Activated CD4-positive, CD25-positive, alpha-beta regulatory T cell (primary cell): Measurements from ENCODE around the gene TEX51.

Experiments
- DNase-seq, 4 experiments: peaks; one replicate each; lab custom pipeline; 2025; lab: John Stamatoyannopoulos, UW

TEX51 gene

GRCh38 chr2:126914811-126915500 lies 16.3 kb downstream of the TEX51 start:
- no peak for DNase-seq

- no peak for DNase-seq
Observed at GRCh38 chr2:126915903-126916302, 17.2 kb downstream of the TEX51 start.

DNA sequence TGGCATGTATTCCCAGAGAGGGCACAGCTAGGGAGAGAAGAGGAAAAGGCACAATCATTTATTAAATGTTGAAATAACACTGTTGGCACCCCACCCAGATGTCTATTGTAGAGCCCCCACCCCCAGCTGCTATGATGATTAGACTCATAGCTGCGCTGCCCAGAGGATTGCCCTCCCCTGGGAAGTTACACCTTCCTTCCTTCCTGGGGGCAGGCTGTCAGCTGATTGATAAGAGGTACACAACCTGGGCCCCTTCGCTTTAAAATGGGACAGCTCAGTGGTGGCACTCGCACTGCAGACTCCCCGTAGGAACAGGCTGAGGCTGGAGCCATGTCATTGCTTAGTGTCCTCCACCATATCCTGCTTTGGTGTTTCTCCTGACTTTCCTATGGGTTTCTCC lies 18.1 kb downstream of the TEX51 start:
- DNase-seq: no peak

GRCh38 chr2:126921066-126921465 lies 22.4 kb downstream of the TEX51 start:
- DNase-seq: no peak

- no peak for DNase-seq
Observed at GRCh38 chr2:126930970-126931590, 32.4 kb downstream of the TEX51 start.

GRCh38 chr2:126932529-126932928 lies 33.8 kb downstream of the TEX51 start:
- DNase-seq: no peak

GRCh38 chr2:126932966-126933710 lies 34.4 kb downstream of the TEX51 start:
- DNase-seq: no peak

DNA sequence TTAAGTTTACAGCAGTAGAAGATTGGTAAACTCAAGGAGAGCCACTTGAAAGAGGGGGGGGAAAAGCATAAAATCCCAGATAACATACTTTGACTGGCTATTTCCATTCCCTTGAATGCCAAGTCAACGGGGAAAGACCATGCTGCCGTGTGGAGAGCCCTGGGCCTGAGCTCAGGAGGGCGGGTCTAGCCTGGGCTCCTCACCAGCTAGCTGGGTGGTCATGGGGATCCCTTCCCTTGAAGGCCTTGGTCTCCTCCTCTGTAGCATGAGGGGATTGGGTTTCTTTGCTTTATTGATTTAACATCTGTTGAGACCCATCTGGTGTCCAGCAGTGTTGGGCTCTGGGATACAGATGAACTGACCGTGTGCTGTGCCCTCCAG lies 35.0 kb downstream of the TEX51 start:
- DNase-seq: no peak

DNA sequence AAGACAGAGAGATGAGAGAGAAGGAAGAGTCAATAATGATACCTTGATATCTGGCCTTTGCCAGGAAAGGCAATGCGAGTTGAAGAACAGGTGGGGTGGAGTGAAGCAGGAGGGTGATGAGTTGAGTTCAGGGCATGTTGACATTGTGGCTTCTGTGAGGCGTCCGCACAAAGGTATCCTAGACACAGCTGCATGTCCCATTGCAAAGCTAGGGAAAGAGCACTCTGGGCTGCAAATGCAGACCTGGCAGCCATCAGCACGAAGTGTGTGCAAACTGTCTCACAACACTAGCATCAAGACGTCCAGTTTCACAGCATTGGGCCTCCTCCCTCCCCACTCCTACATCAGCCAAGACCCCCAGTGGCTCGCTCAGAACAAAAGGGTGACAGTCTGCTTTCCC lies 36.1 kb downstream of the TEX51 start:
- DNase-seq: no peak

- no peak for DNase-seq
Observed at GRCh38 chr2:126935774-126936173, 37.1 kb downstream of the TEX51 start.

GRCh38 chr2:126936219-126936723 lies 37.6 kb downstream of the TEX51 start:
- no peak for DNase-seq

DNA sequence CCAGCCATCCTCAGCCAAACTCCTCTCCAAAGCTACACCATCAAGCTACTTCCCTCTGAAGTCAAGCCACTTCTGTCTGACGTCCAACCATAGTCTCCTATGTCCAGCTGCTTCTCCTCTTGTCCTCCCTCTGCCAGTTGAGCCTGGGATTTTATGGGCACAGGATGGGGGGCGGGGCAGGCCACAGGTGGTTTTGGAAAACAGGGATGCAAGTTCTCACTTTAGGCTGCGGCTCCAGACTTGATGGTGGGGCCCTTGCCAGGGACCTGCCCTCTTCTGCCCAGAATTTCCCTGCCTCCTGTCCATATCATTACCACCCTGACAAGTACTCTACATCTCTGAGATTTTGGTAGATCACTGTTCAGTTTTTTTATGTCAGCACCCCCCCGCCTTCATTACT lies 41.6 kb downstream of the TEX51 start:
- no peak for DNase-seq

- no peak for DNase-seq
Observed at GRCh38 chr2:126942427-126943203, 43.9 kb downstream of the TEX51 start.

DNA sequence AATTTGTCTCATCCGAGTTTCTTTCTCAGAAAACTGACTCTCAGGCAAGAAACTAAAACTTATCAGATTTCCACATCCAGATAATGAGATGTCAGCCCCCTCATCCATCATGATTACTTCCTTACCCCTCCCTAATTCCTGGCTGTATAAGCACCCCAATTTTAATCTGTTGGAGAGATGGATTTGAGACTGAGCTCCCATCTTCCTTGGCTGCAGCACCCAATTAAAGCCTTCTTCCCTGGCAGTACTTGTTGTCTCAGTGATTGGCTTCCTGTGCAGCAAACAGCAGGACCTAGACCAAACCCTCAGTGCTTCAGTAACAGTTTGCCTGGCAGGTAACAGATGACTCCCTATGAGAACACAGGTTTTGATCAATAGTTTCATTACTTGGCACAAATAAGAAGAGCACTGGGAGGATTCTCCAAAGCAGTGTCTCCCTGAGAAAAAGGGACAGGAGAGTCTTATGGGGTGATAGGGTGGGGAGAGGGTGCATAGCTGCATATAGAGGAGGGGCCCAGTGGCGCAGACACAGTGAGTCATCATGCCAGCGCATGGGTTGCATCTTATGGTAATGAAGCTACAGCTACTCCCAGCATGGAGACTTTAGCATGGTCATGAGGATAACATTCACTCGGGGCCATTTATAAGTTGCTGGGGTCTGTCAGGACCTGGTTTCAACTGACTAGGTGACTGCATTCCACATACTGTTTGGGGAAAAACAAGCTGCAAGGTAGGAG lies 45.1 kb downstream of the TEX51 start:
- no peak for DNase-seq

DNA sequence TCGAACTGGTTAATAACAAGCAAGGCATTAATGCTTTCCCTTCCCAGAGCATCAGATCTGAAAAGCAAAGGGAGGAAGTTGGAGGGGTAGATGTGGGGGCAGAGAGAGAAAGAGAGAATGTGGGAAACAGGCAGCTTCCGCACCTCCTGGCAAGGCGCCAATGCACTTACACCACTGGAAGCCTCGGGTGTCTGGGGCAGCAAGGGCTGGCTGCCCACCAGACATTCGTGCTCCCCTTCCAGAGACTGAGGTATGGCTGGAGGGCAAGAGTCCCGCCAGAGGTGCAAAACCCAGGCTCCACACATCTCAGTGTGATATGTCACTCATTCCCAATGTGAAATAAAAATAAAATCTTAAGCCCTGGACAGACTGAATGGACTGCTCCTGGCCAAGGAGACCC lies 46.4 kb downstream of the TEX51 start:
- DNase-seq: no peak

GRCh38 chr2:126946318-126947102 lies 47.8 kb downstream of the TEX51 start:
- DNase-seq: no peak

- no peak for DNase-seq
Observed at GRCh38 chr2:126947103-126947429, 48.4 kb downstream of the TEX51 start.

DNA sequence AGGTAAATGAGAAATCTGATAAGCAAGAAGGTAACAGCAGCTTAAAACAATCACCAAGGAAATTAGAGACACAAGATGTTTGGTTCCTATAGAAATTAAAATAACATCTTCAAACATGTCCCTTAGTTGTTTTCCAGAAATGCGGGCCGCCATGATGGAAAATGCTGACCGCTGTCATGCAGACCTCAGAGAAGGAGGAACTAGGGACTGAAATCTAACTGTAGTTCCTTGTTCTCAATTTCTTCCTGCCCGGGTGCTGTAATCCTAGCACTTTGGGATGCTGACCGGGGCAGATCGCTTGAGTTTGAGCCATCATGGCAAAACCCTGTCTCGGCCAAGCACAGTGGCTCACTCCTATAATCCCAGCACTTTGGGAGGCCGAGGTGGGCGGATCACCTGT lies 51.1 kb downstream of the TEX51 start:
- DNase-seq: no peak

GRCh38 chr2:126950504-126950903 lies 51.8 kb downstream of the TEX51 start:
- DNase-seq: no peak
